ENCODE results near the gene EFNA4. TPM values are rescaled to one million over a fixed set of nuclear protein-coding genes. Genes with fewer than 3 reads are reported as not detected.

Gene EFNA4, protein sequence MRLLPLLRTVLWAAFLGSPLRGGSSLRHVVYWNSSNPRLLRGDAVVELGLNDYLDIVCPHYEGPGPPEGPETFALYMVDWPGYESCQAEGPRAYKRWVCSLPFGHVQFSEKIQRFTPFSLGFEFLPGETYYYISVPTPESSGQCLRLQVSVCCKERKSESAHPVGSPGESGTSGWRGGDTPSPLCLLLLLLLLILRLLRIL
- 1.2 TPM for total RNA-seq

GRCh38 chr1:155063550-155064110, at the start of gene EFNA4:
Gene EFNA4 (plus strand): TSS chr1:155063740. CDS start chr1:155063824, 84 bp downstream.

GRCh38 chr1:155033524-155033923, 30.0 kb upstream of the EFNA4 start, which contains the start of the genes DCST1 and DCST2:
Gene DCST1 (plus strand): TSS chr1:155033824. CDS start chr1:155034037, 213 bp downstream.
Gene DCST2 (minus strand): TSS chr1:155033781. CDS start chr1:155033701, 80 bp downstream.

DNA sequence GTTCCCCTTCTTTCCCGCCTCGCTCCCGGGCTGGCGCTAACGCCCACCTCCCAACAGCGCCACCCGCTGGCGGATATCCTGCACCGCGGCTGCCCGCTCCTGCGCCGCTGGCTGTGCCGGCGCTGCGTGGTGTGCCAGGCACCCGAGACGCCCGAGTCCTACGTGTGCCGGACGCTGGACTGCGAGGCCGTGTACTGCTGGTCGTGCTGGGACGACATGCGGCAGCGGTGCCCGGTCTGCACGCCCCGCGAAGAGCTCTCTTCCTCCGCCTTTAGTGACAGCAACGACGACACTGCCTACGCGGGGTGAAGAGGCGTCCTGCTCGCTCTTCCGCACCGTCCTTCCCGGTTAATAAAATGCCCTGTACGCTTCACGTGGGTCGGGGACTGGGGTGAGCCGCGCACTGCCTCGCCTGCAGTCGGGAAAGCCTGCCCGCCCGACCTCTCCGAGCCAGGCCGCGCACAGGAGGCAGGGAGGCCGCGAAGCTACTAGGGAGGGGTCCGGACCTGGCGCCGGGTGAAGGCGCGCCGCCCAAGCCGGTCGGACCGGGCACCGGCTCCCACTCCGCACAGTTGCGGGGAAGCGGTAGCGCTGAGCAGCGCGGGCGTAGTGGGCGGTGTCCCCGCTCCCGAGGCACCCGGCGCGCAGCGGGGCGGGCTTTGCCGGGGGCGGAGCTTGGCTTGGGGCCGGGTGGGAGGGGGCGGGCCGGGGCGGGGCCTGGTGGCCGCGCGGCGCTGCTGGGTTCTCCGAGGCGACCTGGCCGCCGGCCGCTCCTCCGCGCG, 12.8 kb upstream of the EFNA4 start, which contains the start of gene ADAM15:
TSS of gene ADAM15 (plus strand) at position 757 of the 782 bp plus-strand sequence. CDS start 71 bp downstream, outside the sequence.

GRCh38 chr1:155078469-155079209, 15.1 kb downstream of the EFNA4 start, which contains the start of gene EFNA3:
Gene EFNA3 (plus strand): TSS chr1:155078837. CDS start chr1:155078942, 105 bp downstream.

Other genes with a start within 250 kb of the EFNA4 start
- 10.1 TPM for gene KCNN3, start 193.5 kb upstream of the EFNA4 start, total RNA-seq
- 15.7 TPM for gene PMVK, start 127.0 kb upstream of the EFNA4 start, total RNA-seq
- gene PBXIP1, start 107.6 kb upstream of the EFNA4 start, total RNA-seq, result 48.4 TPM
- gene PYGO2, start 102.0 kb upstream of the EFNA4 start, total RNA-seq, result 16.6 TPM
- 17.1 TPM for gene SHC1, start 93.0 kb upstream of the EFNA4 start, total RNA-seq
- 25.6 TPM for gene CKS1B, start 89.1 kb upstream of the EFNA4 start, total RNA-seq
- gene FLAD1, start 80.4 kb upstream of the EFNA4 start, total RNA-seq, result 18.9 TPM
- gene LENEP, start 70.2 kb upstream of the EFNA4 start, total RNA-seq, result 0.69 TPM
- gene ZBTB7B, start 60.9 kb upstream of the EFNA4 start, total RNA-seq, result 3.5 TPM
- 0.46 TPM for gene DCST2, start 30.0 kb upstream of the EFNA4 start, total RNA-seq
- not detected for gene DCST1, start 29.9 kb upstream of the EFNA4 start, total RNA-seq
- gene ADAM15, start 12.4 kb upstream of the EFNA4 start, total RNA-seq, result 20.5 TPM
- 13.8 TPM for gene EFNA3, start 15.1 kb downstream of the EFNA4 start, total RNA-seq
- 5.3 TPM for gene EFNA1, start 64.1 kb downstream of the EFNA4 start, total RNA-seq
- gene SLC50A1, start 72.1 kb downstream of the EFNA4 start, total RNA-seq, result 7.8 TPM
- 13.8 TPM for gene DPM3, start 76.8 kb downstream of the EFNA4 start, total RNA-seq
- gene KRTCAP2, start 109.6 kb downstream of the EFNA4 start, total RNA-seq, result 60.2 TPM
- 21.2 TPM for gene TRIM46, start 110.1 kb downstream of the EFNA4 start, total RNA-seq
- 11.5 TPM for gene THBS3, start 144.2 kb downstream of the EFNA4 start, total RNA-seq
- 15.5 TPM for gene MTX1, start 145.0 kb downstream of the EFNA4 start, total RNA-seq
- 5.5 TPM for gene ENTREP3, start 191.7 kb downstream of the EFNA4 start, total RNA-seq
- 29.5 TPM for gene SCAMP3, start 198.6 kb downstream of the EFNA4 start, total RNA-seq
- 24.2 TPM for gene CLK2, start 209.8 kb downstream of the EFNA4 start, total RNA-seq
- gene HCN3, start 213.7 kb downstream of the EFNA4 start, total RNA-seq, result 22.8 TPM
- gene PKLR, start 237.7 kb downstream of the EFNA4 start, total RNA-seq, result 0.23 TPM
- gene FDPS, start 245.1 kb downstream of the EFNA4 start, total RNA-seq, result 130 TPM

All from diencephalon (tissue), 1 donor.